ENCODE results near the gene KCNJ9. TPM values are rescaled to one million over a fixed set of nuclear protein-coding genes. Genes with fewer than 3 reads are reported as not detected.

KCNJ9 gene
- total and polyA plus RNA-seq, 2 of the 13 experiments (the other 11 are each of a cell fraction or from before 2014, with no cell fraction given) = not detected

DNA sequence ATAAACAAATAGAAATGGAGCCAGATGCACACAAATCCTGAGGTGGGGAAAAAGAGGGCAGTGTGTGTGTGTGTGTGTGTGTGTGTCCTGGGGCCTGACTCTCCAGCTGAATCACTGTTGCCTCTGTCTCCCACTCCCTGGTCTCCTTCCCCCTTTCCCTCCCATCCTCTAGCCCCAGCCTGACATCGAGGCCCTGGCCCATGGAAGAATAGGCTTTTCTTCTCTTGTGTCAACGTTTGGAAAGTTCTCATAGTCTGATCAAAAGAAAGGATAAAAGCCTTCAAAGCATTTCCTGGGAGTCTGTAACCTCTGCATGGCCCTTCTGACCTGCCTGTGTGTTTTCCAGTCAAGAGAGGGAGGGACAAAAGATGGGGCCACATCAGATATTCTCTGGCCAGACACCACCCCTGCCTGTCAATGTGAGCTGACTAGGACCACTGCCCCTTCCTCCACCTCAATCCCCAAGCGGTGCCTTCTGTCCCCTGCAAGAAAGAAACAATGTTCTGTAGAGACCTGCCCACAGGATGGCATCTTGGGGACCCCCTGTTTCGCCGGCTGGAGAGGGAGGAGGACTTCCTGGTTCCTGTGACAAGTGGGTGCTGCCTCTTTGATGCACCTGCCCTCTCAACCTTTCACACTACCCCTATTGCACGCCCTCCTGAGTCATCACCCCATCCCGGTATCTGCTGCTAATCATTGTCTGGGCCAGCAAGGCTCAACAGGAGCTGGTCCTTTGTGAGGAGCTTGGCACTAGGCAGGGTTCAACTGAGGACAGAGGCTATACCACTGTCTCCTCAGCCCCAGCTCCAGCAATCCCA is 27.6 kb upstream of the KCNJ9 start (continued):
- TF ChIP-seq MYPOP (CRISPR knock-in tag; IDR thresholded peaks at IDR 0.05) = no peak
- TF ChIP-seq ATF2 (CRISPR knock-in tag; IDR thresholded peaks at IDR 0.05) = 0 out of 2 replicates have a peak, but pooled peaks have one; percentile 24
- TF ChIP-seq ETV6 (CRISPR knock-in tag; conservative IDR thresholded peaks at IDR 0.05) = no peak
- TF ChIP-seq AFF4 (CRISPR knock-in tag; IDR thresholded peaks at IDR 0.05) = no peak
- TF ChIP-seq ZNF253 (CRISPR knock-in tag; IDR thresholded peaks at IDR 0.05; ENCODE audit: borderline replicate concordance) = no peak
- TF ChIP-seq, protein P1, sequence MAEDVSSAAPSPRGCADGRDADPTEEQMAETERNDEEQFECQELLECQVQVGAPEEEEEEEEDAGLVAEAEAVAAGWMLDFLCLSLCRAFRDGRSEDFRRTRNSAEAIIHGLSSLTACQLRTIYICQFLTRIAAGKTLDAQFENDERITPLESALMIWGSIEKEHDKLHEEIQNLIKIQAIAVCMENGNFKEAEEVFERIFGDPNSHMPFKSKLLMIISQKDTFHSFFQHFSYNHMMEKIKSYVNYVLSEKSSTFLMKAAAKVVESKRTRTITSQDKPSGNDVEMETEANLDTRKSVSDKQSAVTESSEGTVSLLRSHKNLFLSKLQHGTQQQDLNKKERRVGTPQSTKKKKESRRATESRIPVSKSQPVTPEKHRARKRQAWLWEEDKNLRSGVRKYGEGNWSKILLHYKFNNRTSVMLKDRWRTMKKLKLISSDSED (CRISPR knock-in tag; IDR thresholded peaks at IDR 0.05) = no peak
- TF ChIP-seq, protein P2, sequence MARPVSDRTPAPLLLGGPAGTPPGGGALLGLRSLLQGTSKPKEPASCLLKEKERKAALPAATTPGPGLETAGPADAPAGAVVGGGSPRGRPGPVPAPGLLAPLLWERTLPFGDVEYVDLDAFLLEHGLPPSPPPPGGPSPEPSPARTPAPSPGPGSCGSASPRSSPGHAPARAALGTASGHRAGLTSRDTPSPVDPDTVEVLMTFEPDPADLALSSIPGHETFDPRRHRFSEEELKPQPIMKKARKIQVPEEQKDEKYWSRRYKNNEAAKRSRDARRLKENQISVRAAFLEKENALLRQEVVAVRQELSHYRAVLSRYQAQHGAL (CRISPR knock-in tag; IDR thresholded peaks at IDR 0.05; ENCODE audit: not compliant biosample characterization) = no peak
- peak; percentile 82 for TF ChIP-seq ZNF629 (CRISPR knock-in tag; conservative IDR thresholded peaks at IDR 0.05)
- TF ChIP-seq, protein P3, sequence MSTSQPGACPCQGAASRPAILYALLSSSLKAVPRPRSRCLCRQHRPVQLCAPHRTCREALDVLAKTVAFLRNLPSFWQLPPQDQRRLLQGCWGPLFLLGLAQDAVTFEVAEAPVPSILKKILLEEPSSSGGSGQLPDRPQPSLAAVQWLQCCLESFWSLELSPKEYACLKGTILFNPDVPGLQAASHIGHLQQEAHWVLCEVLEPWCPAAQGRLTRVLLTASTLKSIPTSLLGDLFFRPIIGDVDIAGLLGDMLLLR (CRISPR knock-in tag; IDR thresholded peaks at IDR 0.05) = no peak
- no peak for TF ChIP-seq ZBTB1 (CRISPR knock-in tag; IDR thresholded peaks at IDR 0.05; ENCODE audit: borderline replicate concordance)
- no peak for TF ChIP-seq ELF4 (CRISPR knock-in tag; IDR thresholded peaks at IDR 0.05; ENCODE audit: borderline replicate concordance)
